Suprapubic skin (tissue), 4 donors: Measurements from ENCODE around the gene BAIAP2. TPM values are rescaled to one million over a fixed set of nuclear protein-coding genes. Genes with fewer than 3 reads are reported as not detected.

Experiments
- DNase-seq, 2 donors: peaks; one replicate each; pipeline ENCODE4 v3.0.0-alpha.2; 2019; ENCODE audit warnings: low spot score in 2 of 2
- H3K27ac ChIP-seq: fragments of 200-600 bp; sonication (generic); one replicate; pipeline ENCODE4 v1.5.1; 2019
- H3K27me3 ChIP-seq: fragments of 200-600 bp; sonication (generic); one replicate; pipeline ENCODE4 v1.5.1; 2019
- H3K36me3 ChIP-seq: fragments of 200-600 bp; sonication (generic); one replicate; pipeline ENCODE4 v1.5.1; 2019
- H3K4me1 ChIP-seq: fragments of 200-600 bp; sonication (generic); one replicate; pipeline ENCODE4 v1.5.1; 2019
- H3K4me3 ChIP-seq: fragments of 200-600 bp; sonication (generic); one replicate; pipeline ENCODE4 v1.5.1; 2019; ENCODE audit warnings: mild to moderate bottlenecking
- H3K9me3 ChIP-seq: fragments of 200-600 bp; sonication (generic); one replicate; pipeline ENCODE4 v1.5.1; 2019
- EP300 ChIP-seq: sonication (generic); formaldehyde crosslinking; IDR thresholded peaks from one replicate; pipeline ENCODE4 v1.6.1; 2017; ENCODE audit warnings: antibody characterized with exemption
- POLR2A ChIP-seq, 2 donors: fragments of 450-650 bp; IDR thresholded peaks; one replicate each; pipeline ENCODE4 v1.6.1; 2017; ENCODE audit warnings: antibody characterized with exemption in 2 of 2, mild to moderate bottlenecking in 2 of 2, moderate library complexity in 2 of 2
- POLR2AphosphoS5 ChIP-seq, 3 donors: sonication (generic); formaldehyde crosslinking; IDR thresholded peaks; one replicate each; pipeline ENCODE4 v1.6.1; 2017; ENCODE audit warnings: antibody characterized with exemption in 3 of 3
- WGBS: methylation state at CpG from one replicate; pipeline ENCODE4 v1.1.5; 2018; 5-methylcytosine and 5-hydroxymethylcytosine counted together
- total RNA-seq, 4 donors: library from RNA; depleted of rRNA; stranded (reverse); fragments of >200 nt; gene quantifications; one replicate each; pipeline ENCODE4 v1.1.0, GENCODE V29; 2016
- TF ChIP-seq, protein P1 (sequence below), 2 donors: fragments of 200-600 bp in 1 of 2; fragments of 450-650 bp in 1 of 2; sonication (generic) in 1 of 2; IDR thresholded peaks; one replicate each; pipeline ENCODE4 v1.5.1; 2016 to 2019; ENCODE audit warnings: antibody characterized with exemption in 2 of 2, mild to moderate bottlenecking in 1 of 2, moderate library complexity in 1 of 2

The BAIAP2 gene
- total RNA-seq, 4 donors from 2014 or later: 214 to 283 (median 260) TPM

DNA sequence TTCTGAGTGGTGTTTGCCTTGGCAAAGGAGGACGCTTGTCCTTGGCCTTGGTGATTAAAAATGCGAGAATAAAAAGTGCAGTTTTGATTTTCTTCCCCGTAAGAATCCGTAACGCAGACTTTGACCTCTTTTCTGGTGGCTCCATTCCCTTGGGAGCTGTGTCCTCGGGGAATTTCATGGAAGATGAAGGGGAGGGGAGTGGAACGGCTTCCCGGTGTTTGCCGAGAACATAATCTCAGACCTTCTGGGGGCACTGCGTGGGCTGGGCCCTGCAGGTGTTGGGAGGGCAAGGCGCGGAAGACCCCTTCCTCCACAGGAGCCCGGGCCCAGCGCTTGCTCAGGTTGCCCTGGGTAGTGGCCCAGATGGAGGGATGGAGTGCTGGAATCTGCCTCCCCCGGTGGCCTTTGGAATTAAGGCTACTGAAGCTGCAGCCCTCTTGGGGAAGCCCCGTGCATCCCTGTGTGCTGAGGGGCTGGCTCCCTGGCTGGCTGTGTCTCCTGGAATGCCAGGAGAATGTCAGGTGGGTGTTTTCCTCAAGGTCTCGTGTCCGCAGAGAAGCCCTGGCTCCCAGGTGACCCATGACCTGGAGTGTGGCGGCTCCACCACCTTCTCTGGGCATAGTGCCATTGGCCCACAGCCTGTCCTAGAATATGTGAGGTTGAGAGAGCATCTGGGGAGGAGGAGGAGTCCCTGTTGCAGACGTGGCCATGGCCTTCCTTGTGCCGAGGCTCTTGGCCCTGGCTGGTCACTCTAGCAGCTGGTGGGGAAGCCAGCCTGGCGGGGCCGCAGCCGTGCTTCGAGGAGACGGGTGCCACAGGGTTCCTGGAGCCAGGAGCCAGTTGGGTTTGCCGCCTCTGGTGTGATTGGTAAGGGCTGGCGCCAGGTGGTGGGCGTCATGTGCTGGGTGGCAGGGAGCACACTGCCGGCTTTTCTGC is 3.1 kb downstream of the BAIAP2 start:
- peaks cover 85% of the 10 kb centered on the region for H3K4me1 ChIP-seq
- no peak for TF ChIP-seq POLR2AphosphoS5 (IDR thresholded peaks at IDR 0.05)
- TF ChIP-seq EP300: no peak
- TF ChIP-seq, protein P1, sequence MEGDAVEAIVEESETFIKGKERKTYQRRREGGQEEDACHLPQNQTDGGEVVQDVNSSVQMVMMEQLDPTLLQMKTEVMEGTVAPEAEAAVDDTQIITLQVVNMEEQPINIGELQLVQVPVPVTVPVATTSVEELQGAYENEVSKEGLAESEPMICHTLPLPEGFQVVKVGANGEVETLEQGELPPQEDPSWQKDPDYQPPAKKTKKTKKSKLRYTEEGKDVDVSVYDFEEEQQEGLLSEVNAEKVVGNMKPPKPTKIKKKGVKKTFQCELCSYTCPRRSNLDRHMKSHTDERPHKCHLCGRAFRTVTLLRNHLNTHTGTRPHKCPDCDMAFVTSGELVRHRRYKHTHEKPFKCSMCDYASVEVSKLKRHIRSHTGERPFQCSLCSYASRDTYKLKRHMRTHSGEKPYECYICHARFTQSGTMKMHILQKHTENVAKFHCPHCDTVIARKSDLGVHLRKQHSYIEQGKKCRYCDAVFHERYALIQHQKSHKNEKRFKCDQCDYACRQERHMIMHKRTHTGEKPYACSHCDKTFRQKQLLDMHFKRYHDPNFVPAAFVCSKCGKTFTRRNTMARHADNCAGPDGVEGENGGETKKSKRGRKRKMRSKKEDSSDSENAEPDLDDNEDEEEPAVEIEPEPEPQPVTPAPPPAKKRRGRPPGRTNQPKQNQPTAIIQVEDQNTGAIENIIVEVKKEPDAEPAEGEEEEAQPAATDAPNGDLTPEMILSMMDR (IDR thresholded peaks at IDR 0.05): no peak
- no peak for TF ChIP-seq POLR2A (IDR thresholded peaks at IDR 0.05)
- WGBS: 64% methylated on average over 15 of the region's 30 CpGs
- no peaks in the 10 kb centered on the region for H3K9me3 ChIP-seq
- no peaks in the 10 kb centered on the region for H3K36me3 ChIP-seq
- H3K4me3 ChIP-seq: peak overlapping the region; percentile 78
- no peak for DNase-seq
- no peaks in the 10 kb centered on the region for H3K27me3 ChIP-seq
- H3K27ac ChIP-seq: peak overlapping the region; percentile 61

DNA sequence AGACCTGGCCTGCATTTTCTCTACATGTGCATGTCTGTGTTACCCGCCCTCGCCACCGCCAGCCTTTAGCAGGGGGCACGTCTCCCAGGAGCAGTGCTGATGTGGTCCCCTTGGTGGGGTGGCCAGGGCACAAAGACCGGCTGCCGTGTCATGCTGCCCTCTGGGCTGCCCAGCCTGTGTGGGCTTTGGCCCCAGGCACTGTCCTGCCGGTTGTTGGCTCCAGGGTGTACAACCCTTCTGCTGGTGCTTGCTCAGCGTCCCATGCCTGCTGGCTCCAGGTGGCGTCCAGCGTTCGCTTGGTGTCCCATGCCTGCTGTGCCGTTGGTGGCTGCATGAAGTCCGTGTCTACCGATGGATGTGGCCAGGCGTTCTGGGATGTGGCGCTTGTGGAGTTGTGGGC is 4.1 kb downstream of the BAIAP2 start:
- no peak overlapping the region for H3K27ac ChIP-seq
- no peaks in the 10 kb centered on the region for H3K27me3 ChIP-seq
- no peaks in the 10 kb centered on the region for H3K36me3 ChIP-seq
- no peak for DNase-seq
- H3K4me3 ChIP-seq: peak overlapping the region; percentile 78
- H3K4me1 ChIP-seq: peaks cover 85% of the 10 kb centered on the region
- TF ChIP-seq, protein P1 (IDR thresholded peaks at IDR 0.05): no peak
- no peak for TF ChIP-seq EP300
- H3K9me3 ChIP-seq: no peaks in the 10 kb centered on the region
- 61% methylated on average over 6 of the region's 16 CpGs for WGBS

DNA sequence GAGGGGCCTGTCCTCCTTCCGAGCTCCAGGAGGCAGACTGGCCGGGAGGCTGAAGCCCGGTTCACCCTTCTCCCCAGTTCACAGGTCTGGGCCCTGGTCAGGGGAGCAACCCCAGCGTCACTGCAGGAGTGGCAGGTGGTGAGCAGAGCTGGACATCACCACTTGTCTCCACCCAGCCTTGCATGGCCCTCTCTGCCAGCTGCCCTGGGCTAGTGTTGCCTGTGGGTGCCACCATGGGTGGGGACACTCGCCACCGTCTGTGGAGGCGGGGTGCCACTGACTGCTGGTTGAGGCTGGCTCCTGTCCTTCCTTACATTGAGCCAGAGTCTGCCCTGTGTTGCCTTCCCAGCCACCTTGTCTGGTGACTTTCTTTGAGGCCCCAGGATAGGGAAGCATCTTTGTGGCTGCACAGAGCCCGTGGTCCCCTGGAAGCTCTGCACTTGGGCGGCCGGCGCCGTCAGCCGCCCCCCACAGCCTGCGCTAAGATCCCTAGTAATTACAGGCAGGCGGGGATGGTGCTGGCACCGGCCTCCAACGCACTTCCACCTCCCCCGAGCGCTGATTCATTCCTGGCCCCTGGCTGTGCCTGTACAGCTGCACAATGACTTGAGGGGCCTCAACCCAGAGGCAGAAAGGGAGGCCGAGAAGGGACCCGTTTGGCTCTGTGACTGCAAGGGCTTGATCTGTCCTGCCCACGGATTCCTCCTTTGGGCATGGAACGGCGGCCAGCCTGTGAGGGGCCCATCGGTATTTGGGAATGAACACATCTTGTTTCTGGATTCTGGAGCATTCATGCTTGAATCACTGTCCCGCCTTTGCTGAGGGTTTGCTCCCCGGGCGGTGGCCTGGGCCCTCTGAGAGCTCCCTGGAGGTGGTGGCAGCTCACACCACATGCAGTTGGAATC is 5.2 kb downstream of the BAIAP2 start:
- DNase-seq: no peak
- Histone ChIP-seq H3K4me3 (peak overlapping the region; percentile 21), H3K36me3 (no peaks in the 10 kb centered on the region), H3K27me3 (no peaks in the 10 kb centered on the region), H3K27ac (peak overlapping the region; percentile 21), H3K9me3 (no peaks in the 10 kb centered on the region), H3K4me1 (peaks cover 93% of the 10 kb centered on the region)
- 43% methylated on average over 6 of the region's 28 CpGs for WGBS
- TF ChIP-seq, protein P1 (IDR thresholded peaks at IDR 0.05): no peak
- TF ChIP-seq EP300 (no peak), POLR2AphosphoS5 (IDR thresholded peaks at IDR 0.05) (no peak), POLR2A (IDR thresholded peaks at IDR 0.05) (no peak)

DNA sequence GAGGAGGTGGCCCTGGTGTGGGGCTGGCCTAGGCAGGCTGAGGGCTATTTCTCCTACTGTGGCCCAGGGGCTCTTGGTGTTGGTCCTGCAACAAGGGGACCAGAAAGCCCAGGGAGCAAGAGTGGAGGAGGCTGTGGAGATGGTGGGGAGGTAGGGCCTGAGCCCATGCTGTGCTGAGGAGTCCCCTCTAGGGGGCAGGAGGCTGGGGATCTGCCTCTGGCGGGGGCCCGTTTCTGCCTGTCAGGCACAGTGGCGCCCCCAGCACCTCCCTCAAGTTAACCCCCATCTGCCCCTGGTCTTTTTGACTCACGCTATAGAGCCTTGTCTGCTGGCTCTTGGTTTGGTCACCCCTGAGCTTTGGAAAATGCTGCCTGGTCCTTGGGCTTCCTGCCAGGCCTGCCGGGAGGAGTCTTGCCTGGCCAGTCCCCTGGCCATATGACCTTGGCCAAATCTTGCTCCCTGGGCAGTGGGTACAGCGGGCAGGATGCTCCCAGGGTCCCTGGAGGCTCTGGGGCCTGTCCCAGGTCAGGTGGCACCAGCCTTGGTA is 5.9 kb downstream of the BAIAP2 start:
- no peaks in the 10 kb centered on the region for H3K27me3 ChIP-seq
- H3K36me3 ChIP-seq: no peaks in the 10 kb centered on the region
- H3K9me3 ChIP-seq: no peaks in the 10 kb centered on the region
- WGBS: no CpG with 5 or more reads among the region's 6 CpGs
- no peak for TF ChIP-seq EP300
- TF ChIP-seq, protein P1 (IDR thresholded peaks at IDR 0.05): peak in 1 of 2 donors; percentile 52
- H3K27ac ChIP-seq: peak overlapping the region; percentile 21
- H3K4me3 ChIP-seq: peak overlapping the region; percentile 21
- H3K4me1 ChIP-seq: peaks cover 99% of the 10 kb centered on the region
- no peak for DNase-seq
